Measurements from ENCODE around the gene SLC18B1. TPM values are rescaled to one million over a fixed set of nuclear protein-coding genes. Genes with fewer than 3 reads are reported as not detected.

SLC18B1 gene
- total and polyA plus RNA-seq, 2 experiments from 2014 or later: 12.6 to 18.7 TPM

DNA sequence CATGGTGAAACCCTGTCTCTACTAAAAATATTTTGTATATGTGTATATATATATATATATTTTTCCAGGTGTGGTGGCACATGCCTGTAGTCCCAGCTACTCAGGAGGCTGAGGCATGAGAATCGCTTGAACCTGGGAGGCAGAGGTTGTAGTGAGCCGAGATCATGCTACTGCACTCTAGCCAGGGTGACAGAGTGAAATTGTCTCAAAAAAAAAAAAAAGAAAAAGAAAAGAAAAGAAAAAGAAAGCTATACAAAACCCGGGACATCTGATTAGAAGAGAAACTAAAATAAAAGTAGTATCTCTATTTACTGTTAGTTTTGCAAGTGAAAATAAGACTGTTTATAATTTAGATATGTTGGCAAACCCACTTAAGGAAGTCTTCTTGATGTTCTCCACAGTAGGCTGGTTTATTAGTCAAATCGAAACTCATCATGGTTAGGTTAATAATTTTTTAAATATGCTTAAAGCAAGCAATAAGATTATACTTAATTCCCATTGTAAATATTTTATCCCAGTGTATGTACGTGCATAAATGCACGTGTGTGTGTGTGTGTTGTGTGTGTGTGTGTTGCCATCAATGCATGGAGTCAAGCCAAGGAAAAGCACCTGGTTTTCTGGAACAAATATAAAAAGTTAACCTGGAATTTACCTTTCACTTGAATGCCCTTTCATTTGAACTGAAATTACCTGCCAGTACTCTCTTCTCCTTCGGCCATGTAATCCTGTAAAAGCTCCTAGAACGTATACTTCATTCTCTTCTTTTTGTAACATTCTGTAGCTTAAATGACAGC lies 47.8 kb downstream of the SLC18B1 start:
- Histone ChIP-seq H3K36me3 (no peaks in the 10 kb centered on the region), H3K27ac (no peak overlapping the region), H3K9me3 (ENCODE audit: low read depth) (no peaks in the 10 kb centered on the region), H3K4me1 (ENCODE audit: low read depth) (no peaks in the 10 kb centered on the region), H3K4me3 (no peak overlapping the region), H3K27me3 (no peaks in the 10 kb centered on the region)
- TF ChIP-seq, protein P1, sequence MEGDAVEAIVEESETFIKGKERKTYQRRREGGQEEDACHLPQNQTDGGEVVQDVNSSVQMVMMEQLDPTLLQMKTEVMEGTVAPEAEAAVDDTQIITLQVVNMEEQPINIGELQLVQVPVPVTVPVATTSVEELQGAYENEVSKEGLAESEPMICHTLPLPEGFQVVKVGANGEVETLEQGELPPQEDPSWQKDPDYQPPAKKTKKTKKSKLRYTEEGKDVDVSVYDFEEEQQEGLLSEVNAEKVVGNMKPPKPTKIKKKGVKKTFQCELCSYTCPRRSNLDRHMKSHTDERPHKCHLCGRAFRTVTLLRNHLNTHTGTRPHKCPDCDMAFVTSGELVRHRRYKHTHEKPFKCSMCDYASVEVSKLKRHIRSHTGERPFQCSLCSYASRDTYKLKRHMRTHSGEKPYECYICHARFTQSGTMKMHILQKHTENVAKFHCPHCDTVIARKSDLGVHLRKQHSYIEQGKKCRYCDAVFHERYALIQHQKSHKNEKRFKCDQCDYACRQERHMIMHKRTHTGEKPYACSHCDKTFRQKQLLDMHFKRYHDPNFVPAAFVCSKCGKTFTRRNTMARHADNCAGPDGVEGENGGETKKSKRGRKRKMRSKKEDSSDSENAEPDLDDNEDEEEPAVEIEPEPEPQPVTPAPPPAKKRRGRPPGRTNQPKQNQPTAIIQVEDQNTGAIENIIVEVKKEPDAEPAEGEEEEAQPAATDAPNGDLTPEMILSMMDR (IDR thresholded peaks at IDR 0.05; ENCODE audit: low read depth, low read length): no peak
- DNase-seq (ENCODE audit: low read depth in 1 of 2, low spot score in 1 of 2): no peak

DNA sequence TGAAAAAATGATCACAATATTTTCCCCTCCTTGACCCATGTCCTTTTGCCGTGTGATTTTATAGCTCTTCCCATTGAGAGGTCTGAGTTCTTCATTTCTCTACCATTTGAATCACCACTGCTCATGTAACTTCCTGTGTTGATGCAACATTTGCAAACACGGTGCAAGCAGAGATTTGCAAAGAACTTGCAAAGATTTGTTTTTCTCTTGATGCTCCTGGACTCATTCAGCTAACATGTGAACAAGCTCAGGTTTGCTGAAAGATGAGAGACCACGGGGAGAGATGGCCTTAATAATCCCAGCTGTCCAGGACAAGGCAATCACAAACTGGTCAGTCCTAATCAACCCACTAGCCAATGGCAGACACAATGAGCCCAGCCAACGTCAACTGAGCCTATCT lies 49.3 kb downstream of the SLC18B1 start:
- Histone ChIP-seq H3K36me3 (no peaks in the 10 kb centered on the region), H3K4me3 (no peak overlapping the region), H3K9me3 (ENCODE audit: low read depth) (no peaks in the 10 kb centered on the region), H3K27me3 (no peaks in the 10 kb centered on the region), H3K27ac (no peak overlapping the region), H3K4me1 (ENCODE audit: low read depth) (no peaks in the 10 kb centered on the region)
- peak in 1 of 2 donors; percentile 71 for DNase-seq (ENCODE audit: low read depth in 1 of 2, low spot score in 1 of 2)
- TF ChIP-seq, protein P1 (IDR thresholded peaks at IDR 0.05; ENCODE audit: low read depth, low read length): no peak

DNA sequence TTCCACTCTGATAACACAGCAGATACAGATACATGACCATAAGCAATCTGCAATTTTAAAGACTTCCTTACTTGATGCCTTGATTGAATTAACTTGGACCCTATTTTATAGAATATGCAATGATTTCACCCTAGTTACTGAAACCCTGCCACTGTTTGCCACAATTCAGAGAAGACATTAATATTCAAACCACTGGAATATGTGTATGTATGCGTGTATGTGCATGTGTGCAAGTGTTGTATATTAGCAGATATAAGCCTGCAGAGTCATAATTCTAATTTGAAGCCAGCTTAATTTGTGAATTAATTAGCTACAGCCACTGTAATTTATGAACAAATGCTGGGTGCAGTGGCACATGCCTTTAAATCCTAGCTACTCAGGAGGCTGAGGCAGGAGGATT lies 50.0 kb downstream of the SLC18B1 start:
- DNase-seq (ENCODE audit: low read depth in 1 of 2, low spot score in 1 of 2): no peak
- no peak overlapping the region for H3K27ac ChIP-seq
- no peaks in the 10 kb centered on the region for H3K36me3 ChIP-seq
- no peaks in the 10 kb centered on the region for H3K4me1 ChIP-seq (ENCODE audit: low read depth)
- TF ChIP-seq, protein P1 (IDR thresholded peaks at IDR 0.05; ENCODE audit: low read depth, low read length): no peak
- H3K9me3 ChIP-seq (ENCODE audit: low read depth): no peaks in the 10 kb centered on the region
- no peak overlapping the region for H3K4me3 ChIP-seq
- H3K27me3 ChIP-seq: no peaks in the 10 kb centered on the region

DNA sequence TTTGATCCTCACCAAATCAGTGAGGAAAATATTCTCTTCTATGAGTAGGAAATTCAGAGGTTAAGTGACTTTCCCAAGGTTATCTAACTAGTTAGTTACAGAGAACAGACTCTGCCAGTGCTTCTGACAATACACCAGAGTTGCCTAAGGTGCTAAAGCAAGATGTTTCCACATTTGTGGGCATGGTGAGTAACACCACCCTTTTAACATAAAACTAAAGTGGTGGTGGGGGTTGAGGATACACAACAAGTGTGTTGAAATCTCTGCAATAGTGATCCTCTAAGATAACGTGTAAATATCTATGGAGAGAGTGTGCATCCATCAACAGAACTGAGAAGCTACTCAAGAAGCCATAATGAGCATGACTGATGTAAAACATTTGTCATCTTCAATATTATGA lies 52.4 kb downstream of the SLC18B1 start:
- H3K4me1 ChIP-seq (ENCODE audit: low read depth): no peaks in the 10 kb centered on the region
- DNase-seq (ENCODE audit: low read depth in 1 of 2, low spot score in 1 of 2): no peak
- no peak overlapping the region for H3K27ac ChIP-seq
- TF ChIP-seq, protein P1 (IDR thresholded peaks at IDR 0.05; ENCODE audit: low read depth, low read length): no peak
- H3K36me3 ChIP-seq: no peaks in the 10 kb centered on the region
- H3K27me3 ChIP-seq: no peaks in the 10 kb centered on the region
- no peaks in the 10 kb centered on the region for H3K9me3 ChIP-seq (ENCODE audit: low read depth)
- no peak overlapping the region for H3K4me3 ChIP-seq

DNA sequence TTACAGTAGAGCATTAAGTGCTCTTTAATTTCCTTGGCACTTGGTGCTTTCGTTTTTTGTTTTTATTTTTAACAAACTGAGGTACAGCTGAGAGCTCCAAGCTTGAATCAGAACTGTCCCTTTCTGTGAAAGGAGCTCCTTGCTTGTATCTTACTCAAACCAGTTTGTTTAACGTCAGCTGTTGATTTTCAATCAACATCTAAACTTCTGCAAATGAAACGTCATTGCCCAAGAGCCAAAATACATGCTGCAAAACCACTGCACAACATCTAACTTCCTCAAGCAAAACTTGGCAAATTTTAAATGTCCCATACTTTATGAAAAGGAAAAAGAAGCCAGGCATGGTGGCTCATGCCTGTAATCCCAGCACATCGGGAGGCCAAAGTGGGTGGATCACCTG lies 55.9 kb downstream of the SLC18B1 start:
- peak in 1 of 2 donors; percentile 10 for DNase-seq (ENCODE audit: low read depth in 1 of 2, low spot score in 1 of 2)
- Histone ChIP-seq H3K27me3 (no peaks in the 10 kb centered on the region), H3K4me1 (ENCODE audit: low read depth) (no peaks in the 10 kb centered on the region), H3K9me3 (ENCODE audit: low read depth) (no peaks in the 10 kb centered on the region), H3K36me3 (no peaks in the 10 kb centered on the region), H3K4me3 (no peak overlapping the region), H3K27ac (no peak overlapping the region)
- TF ChIP-seq, protein P1 (IDR thresholded peaks at IDR 0.05; ENCODE audit: low read depth, low read length): no peak
